ENCODE measurements around the gene RRAS2. TPM values are rescaled to one million over a fixed set of nuclear protein-coding genes. Genes with fewer than 3 reads are reported as not detected.

The RRAS2 gene
- total and polyA plus RNA-seq, 12 donors, result 9.2 to 59.3 (median 26.6) TPM

DNA sequence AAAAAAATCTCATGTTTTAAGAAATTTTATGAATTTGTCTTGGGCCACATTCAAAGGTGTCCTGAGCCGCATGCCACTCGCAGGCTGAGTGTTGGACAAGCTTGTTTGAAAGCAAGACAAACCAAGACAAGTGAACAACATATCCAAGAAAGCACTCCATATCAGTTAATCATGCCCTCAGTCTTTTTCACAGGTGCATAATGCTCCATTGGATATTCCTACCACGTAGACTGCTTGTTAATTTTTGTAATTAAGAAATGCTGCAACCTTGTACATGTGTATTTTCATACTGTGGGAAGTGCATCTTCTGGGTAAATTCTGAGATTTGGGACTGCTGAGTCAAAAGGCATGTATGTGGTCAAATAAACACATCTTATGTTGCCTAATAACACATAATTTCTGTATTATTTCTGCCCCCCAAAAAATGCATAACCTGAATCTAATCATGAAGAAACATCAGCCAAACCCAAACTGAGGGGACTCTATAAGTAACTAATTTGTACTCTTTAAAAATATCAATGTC is 8.2 kb downstream of the RRAS2 start:
- 95 to 100% (median 99%) methylated on average over 3 of the region's 3 CpGs for WGBS, 4 donors
- Histone ChIP-seq H3K9me3 (replicated peaks in 1 of 3) (no peaks in the 10 kb centered on the region), H3K4me1 (replicated peaks in 1 of 2) (peaks cover 0 to 6% of the 10 kb centered on the region in 2 donors), H3K27me3 (no peaks in the 10 kb centered on the region), H3K27ac (no peak overlapping the region), H3K36me3 (replicated peaks in 1 of 2) (no peaks in the 10 kb centered on the region), H3K4me3 (no peak overlapping the region)
- intact Hi-C loops (cut with DNase I), result loop anchor here in 1 of 2 donors (10.0 kb wide), 1 partner anchor 46 kb away; no protein-coding TSS in a partner anchor
- no peak for TF ChIP-seq POLR2A (IDR thresholded peaks at IDR 0.05)
- TF ChIP-seq, protein P1, sequence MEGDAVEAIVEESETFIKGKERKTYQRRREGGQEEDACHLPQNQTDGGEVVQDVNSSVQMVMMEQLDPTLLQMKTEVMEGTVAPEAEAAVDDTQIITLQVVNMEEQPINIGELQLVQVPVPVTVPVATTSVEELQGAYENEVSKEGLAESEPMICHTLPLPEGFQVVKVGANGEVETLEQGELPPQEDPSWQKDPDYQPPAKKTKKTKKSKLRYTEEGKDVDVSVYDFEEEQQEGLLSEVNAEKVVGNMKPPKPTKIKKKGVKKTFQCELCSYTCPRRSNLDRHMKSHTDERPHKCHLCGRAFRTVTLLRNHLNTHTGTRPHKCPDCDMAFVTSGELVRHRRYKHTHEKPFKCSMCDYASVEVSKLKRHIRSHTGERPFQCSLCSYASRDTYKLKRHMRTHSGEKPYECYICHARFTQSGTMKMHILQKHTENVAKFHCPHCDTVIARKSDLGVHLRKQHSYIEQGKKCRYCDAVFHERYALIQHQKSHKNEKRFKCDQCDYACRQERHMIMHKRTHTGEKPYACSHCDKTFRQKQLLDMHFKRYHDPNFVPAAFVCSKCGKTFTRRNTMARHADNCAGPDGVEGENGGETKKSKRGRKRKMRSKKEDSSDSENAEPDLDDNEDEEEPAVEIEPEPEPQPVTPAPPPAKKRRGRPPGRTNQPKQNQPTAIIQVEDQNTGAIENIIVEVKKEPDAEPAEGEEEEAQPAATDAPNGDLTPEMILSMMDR (IDR thresholded peaks at IDR 0.05), result no peak
- DNase-seq, result no peak

DNA sequence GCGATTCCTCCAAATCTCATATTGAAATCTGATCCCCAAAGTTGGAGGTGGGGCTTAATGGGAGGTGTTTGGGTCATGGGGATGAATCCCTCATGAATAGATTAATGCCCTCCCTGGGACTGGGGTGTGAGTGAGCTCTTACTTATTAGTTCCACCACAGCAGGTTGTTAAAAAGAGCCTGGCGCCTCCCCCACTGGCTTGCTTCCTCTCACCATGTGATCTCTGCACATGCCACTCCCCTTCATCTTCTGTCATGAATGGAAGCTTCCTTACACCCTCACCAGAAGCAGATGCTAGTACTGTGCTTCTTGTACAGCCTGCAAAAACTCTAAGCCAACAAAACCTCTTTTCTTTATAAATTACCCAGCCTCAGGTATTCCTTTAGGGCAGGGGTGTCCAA is 8.8 kb downstream of the RRAS2 start:
- H3K36me3 ChIP-seq (replicated peaks in 1 of 2), result no peaks in the 10 kb centered on the region
- 95 to 100% (median 96%) methylated on average over 2 of the region's 2 CpGs for WGBS, 4 donors
- H3K27me3 ChIP-seq, result no peaks in the 10 kb centered on the region
- H3K9me3 ChIP-seq (replicated peaks in 1 of 3), result no peaks in the 10 kb centered on the region
- H3K27ac ChIP-seq, result no peak overlapping the region
- no peak overlapping the region for H3K4me3 ChIP-seq
- intact Hi-C loops (cut with DNase I), result loop anchor here in 1 of 2 donors (10.0 kb wide), 1 partner anchor 45 kb away; no protein-coding TSS in a partner anchor
- DNase-seq, result no peak
- no peak for TF ChIP-seq POLR2A (IDR thresholded peaks at IDR 0.05)
- TF ChIP-seq, protein P1 (IDR thresholded peaks at IDR 0.05), result no peak
- peaks cover 0 to 6% of the 10 kb centered on the region in 2 donors for H3K4me1 ChIP-seq (replicated peaks in 1 of 2)

DNA sequence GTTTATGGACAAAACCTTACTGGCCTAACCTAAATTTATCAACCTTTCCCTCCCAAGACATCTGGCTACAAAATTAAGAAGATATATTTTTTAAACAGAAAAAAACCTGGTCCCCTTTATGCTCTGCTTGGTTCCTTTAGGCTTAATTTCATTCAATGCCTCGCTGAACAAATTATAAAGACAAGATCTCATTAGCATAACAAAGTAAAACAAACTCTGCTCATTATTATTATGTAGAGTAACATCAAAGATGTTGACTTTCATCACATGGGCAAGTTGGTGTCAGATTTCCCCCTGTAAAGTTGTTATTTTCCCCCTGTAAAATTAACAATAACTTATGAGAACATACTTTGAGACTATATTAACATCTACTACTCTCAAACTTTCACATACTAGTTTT is 11.0 kb downstream of the RRAS2 start:
- Histone ChIP-seq H3K27ac (no peak overlapping the region), H3K4me1 (replicated peaks in 1 of 2) (peaks cover 0 to 6% of the 10 kb centered on the region in 2 donors), H3K27me3 (no peaks in the 10 kb centered on the region), H3K9me3 (replicated peaks in 1 of 3) (no peaks in the 10 kb centered on the region), H3K4me3 (no peak overlapping the region), H3K36me3 (replicated peaks in 1 of 2) (no peaks in the 10 kb centered on the region)
- no peak for DNase-seq
- intact Hi-C loops (cut with DNase I), result no loop called here
- WGBS, 4 donors, result 83 to 94% (median 88%) methylated on average over 1 of the region's 1 CpG
- TF ChIP-seq, protein P1 (IDR thresholded peaks at IDR 0.05), result no peak
- TF ChIP-seq POLR2A (IDR thresholded peaks at IDR 0.05), result no peak

DNA sequence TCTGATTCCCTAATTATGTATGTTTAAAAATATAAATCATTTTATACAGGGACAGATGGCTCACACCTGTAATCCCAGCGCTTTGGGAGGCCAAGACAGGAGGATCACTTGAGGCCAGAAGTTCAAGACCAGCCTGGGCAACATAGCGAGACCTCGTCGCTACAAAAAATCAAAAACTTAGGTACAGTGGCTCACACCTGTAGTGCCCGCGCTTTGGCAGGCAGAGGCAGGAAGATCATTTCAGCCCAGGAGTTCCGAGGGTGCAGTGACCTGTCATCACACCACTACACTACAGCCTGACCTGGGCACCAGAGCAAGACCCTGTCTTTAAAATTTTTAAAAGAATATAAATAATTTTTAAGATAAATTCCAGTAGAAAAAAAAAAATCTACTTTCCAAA is 11.5 kb downstream of the RRAS2 start:
- no peak for DNase-seq
- Histone ChIP-seq H3K9me3 (replicated peaks in 1 of 3) (no peaks in the 10 kb centered on the region), H3K4me3 (no peak overlapping the region), H3K36me3 (replicated peaks in 1 of 2) (no peaks in the 10 kb centered on the region), H3K27ac (no peak overlapping the region), H3K4me1 (replicated peaks in 1 of 2) (peaks cover 0 to 6% of the 10 kb centered on the region in 2 donors), H3K27me3 (no peaks in the 10 kb centered on the region)
- intact Hi-C loops (cut with DNase I), result no loop called here
- no peak for TF ChIP-seq POLR2A (IDR thresholded peaks at IDR 0.05)
- TF ChIP-seq, protein P1 (IDR thresholded peaks at IDR 0.05), result no peak
- 96 to 97% (median 96%) methylated on average over 7 of the region's 7 CpGs for WGBS, 4 donors

Measured in adrenal gland (tissue), 12 donors.